Right renal pelvis (tissue), 4 donors: ENCODE measurements around the gene CRAMP1. TPM values are rescaled to one million over a fixed set of nuclear protein-coding genes. Genes with fewer than 3 reads are reported as not detected.
"Not testable (repeated sequence)": the region's sequence is repeated elsewhere in the genome, so short reads cannot be mapped to it uniquely, and the experiment has no call there.

Experiments
- DNase-seq, 4 donors: peaks; one replicate each; pipeline ENCODE4 v3.0.0-alpha.2; 2013; ENCODE audit warnings: low read depth in 4 of 4, low spot score in 3 of 4, missing footprints in 1 of 4
- polyA plus RNA-seq, 4 donors: library from polyadenylated mRNA; unstranded; fragments of 120-200 nt; gene quantifications; one replicate each; pipeline ENCODE4 v1.2.1, GENCODE V29; 2013; ENCODE audit not compliant: insufficient read length in 4 of 4

CRAMP1 gene
- polyA plus RNA-seq, 4 donors, result 16.8 to 21.2 (median 19.0) TPM

DNA sequence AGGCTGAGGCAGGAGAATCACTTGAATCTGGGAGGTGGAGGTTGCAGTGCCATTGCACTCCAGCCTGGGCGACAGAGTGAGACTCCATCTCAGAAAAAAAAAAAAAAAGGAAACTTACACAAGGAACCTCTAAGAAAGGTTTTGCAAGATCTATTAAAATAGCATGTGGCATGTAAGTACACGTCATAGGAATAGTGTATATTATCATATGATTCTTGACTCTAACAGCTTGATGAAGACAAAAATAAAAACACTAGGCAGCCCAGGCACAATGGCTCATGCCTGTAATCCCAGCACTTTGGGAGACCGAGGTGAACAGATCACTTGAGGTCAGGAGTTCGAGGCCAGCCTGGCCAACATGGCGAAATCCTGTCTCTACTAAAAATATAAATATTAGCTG is 16.6 kb upstream of the CRAMP1 start:
- not testable (repeated sequence) for DNase-seq

DNA sequence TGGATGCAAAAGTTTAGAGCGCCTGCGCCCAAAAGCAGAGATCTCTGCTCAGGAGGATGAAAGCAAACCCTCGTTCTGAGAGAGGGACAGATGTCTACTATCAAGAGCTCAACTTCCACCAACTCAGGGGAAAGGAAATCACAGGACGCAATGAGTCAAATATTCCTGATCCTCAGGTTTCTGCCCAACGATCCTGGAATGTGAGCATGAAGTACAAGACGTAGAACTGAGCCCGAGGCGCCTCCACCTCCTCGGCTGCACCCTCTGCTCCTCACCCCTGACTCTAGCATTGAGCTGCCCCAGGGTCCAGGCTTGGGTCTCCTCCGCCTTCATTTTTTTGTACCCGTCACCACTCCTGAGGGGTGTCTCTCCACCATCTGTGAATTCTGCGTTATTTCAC is 15.6 kb upstream of the CRAMP1 start:
- DNase-seq, result no peak

DNA sequence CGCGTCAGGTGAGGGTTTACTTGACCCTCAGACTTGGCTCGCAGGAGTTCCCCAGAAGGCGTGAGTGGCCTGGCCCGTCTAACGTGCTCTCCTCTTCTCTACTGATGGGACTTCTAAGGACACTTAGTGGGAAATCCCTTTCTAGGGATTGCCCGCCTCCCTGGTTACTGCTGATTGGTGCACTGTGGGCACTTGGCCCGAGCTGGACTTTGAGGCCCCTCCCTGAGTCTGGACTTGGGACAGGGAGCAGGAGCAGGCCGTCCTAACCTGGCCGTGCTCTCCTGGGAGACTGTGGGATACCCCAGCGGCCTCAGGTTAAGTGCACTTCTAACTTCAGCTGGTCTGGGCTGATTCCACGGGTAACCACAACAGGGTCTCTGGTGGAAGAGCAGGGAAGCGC is 15.0 kb upstream of the CRAMP1 start:
- DNase-seq, result no peak

DNA sequence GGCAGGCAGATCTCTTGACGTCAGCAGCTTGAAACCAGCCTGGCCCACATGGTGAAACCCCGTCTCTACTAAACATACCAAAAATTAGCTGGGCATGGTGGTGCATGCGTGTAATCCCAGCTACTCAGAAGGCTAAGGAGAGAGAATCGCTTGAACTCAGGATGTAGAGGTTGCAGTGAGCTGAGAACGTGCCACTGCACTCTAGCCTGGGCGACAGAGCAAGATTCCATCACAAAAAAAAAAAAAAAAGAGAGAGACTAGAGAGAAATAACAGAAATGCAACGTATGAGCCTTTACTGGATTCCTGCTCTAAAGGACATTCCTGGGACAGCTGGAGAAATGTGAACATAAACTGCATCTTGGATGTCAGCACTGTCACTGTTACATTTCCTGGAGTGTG is 11.1 kb upstream of the CRAMP1 start:
- no peak for DNase-seq

DNA sequence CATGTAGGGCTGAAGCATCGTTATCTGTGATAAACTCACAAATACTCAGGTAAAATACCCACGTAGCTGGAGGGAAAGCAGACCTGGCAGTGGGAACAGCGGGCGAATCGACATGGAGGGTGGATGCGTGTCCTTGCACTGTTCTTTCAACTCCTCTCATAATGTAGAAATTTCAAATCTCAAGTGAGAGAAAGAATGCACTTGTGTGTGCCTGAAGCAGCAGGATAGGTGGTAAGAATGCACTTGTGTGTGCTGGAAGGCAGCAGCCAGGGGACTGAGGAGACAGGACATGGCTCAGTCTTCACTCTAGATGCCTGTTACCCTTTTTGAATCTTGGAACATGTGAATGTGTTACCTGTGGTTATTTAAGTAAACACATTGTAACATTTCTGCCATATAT is 10.7 kb upstream of the CRAMP1 start:
- no peak for DNase-seq

DNA sequence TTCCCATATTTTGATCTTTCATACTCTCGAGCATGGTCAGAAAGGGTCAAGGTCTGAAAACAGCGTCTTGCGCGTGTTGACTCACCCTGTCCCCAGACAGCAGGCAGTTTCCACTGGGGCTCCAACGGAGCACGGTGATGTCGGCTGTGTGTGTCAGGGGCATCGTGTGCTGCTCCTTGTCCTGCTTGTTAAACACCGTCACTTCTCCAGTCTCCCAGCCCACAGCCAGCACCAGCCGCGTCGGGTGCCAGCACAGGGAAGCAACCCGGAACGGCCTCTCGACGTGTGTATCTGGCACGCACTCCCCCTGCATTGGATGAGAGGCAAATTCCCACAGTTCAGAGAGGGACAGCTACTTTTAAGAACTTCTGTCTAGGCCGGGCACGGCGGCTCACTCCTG is 9.9 kb upstream of the CRAMP1 start:
- DNase-seq, result no peak

DNA sequence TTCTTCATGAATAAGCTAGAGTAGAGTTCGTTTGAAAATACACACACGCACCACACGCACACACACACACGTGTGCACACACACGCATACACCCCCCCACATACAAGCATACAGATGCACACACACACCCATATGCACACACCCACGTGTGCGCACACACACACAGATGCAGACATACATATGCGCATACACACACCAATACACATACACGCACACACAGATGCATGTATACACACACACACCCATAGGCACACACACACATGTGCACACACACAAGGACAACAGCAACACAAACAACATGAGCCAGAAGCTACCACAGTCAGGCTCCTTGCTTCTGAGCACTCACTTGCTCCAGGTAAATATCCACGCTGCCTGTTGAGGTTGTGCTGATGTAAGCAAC is 5.4 kb upstream of the CRAMP1 start:
- DNase-seq, result no peak

DNA sequence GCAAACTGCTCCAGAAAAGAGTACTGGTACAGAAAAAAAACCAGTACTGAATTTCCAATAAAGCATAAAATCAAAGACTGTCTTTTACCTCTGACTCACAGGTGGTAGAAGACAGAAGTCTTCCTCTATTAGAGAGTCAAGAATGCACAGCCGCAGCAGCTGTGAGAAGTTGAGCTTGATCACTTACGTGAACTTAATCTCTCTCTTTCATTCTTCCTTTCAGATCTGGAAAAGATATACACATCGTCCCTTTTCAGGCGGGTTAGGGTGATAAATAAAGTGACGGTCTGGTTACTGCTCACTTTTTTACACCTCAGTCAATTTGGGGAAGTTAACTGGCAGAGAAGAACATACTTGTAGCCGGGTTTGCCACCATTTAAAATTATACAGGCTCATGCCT is 4.2 kb upstream of the CRAMP1 start:
- DNase-seq, result no peak

DNA sequence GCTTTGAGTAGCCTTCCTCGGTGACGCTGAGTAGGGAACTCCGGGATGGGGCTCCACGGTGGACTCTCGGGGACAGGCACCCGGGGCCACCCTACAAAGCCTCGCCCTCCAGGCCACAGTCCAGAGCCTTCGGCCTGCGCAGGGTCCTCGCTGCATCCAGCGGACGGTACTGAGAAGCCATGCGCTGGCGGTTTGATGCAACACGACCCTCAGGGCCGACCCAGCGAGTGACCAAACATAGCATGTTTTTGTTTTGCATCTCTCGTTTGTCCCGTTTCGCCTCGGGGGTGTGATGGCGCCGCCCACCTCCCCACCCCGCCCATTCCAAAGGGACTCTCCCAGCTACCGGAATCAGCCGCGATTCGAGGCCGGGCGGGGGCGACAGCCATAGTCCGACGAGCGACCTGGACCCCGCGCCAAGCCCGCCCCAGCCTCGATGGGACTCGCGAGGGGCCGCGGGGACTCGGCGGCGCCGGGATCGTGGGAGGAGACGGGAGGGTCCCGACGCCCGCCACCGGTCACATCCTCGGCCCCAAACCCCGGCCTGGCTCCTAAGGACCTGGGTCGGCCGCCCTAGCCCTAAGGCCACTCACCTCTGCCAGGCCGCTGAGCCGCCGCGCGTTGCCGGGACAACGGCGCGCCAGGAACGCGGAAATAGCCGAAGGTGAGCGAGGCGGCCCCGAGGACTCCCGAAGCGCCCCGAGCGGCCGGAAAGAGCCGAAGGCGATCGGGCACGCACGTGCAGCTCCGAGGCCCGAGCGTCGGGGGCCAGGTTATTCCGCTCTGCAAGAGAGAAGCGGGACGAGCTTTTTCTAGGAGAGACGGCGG is 1.9 kb upstream of the CRAMP1 start:
- peak; percentile 78 to 82 (median 80) for DNase-seq

DNA sequence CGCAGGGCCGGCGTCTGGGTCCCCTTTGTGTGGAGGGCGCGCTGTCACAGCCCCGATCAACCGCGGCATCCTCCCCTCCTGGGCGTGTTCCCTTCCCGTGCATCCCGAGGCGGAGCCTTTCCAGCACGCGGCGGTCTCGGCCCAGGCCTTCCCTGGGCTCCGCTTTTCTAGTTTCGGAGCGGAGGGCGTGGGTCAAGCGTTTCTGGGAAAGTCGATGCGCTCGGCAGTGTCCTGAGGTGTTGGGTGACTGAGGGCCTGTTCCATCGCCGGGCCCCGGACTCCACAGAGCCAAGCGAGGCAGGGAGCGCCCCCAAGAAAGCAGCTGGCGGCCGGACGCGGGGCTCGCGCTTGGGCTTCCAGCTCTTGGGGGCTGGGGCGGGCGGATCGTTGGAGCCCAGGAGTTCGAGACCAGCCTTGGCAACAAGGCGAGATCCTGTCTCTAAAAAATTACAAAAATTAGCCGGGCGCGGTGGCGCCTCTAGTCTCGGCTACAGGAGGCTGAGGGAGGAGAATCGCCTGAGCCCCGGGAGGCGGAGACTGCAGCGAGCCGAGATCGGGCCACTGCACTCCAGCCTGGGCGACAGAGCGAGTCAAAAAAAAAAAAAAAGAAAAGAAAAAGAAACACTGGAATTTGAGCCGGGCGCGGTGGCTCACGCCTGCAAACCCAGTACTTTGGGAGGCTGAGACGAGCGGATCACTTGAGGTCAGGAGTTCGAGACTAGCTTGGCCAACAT is 1.1 kb upstream of the CRAMP1 start:
- DNase-seq, result peak in 1 of 4 donors; percentile 20

DNA sequence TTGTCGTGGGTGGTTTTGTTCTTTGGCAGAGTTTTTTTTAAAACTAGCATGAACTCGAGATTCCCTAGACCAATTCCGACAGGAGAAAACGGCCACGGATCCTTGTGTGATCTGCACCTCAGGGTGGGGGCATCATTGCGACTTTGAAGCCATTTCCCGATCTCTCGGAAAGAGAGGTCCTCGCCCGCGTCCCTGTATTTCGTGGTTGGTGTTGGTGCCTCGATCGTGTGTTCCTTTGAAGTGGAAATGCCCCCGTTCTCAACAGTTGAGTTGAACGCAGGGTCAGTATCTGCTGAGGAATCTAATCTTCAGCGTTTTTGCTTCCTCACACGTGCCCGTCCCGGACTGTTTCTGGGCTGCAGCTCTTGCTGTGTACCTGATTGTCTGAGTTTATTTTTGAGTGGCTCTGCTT is 1.1 kb downstream of the CRAMP1 start:
- no peak for DNase-seq

DNA sequence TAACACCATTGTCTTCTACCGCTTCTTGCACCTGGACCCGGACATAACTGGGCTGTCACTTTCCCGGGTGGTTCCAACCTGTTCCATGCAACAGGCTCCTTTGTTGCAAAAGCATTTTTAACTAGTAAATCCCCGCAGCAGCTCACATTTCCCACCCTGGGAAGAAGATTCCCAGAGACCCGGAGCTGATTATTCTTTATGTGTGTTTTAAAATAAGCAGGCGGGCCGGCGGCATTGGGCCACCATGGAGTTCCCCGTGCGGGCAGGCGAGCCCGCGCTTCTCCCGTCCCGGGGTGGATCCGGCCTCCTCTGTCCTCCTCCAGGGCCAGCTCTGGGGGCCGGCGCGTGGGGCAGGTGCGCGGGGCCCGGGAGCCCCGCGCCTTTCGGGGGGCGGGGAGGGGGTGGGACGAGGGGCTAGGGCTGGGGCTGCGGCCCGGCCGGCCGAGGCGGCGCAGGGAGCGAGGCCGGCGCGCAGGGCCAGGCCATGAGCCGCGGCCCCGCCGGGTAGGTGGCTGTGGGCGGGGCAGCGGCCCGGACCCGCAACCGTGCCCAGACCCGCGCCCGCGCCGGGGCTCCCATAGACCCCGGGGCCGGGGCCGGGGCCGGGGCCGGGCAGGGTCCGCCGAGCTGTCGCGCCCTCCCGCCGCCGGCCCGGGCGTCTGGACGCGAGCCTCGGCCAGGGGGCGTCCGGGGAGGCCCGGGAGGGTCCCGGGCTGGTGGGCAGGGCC is 1.7 kb downstream of the CRAMP1 start:
- no peak for DNase-seq

DNA sequence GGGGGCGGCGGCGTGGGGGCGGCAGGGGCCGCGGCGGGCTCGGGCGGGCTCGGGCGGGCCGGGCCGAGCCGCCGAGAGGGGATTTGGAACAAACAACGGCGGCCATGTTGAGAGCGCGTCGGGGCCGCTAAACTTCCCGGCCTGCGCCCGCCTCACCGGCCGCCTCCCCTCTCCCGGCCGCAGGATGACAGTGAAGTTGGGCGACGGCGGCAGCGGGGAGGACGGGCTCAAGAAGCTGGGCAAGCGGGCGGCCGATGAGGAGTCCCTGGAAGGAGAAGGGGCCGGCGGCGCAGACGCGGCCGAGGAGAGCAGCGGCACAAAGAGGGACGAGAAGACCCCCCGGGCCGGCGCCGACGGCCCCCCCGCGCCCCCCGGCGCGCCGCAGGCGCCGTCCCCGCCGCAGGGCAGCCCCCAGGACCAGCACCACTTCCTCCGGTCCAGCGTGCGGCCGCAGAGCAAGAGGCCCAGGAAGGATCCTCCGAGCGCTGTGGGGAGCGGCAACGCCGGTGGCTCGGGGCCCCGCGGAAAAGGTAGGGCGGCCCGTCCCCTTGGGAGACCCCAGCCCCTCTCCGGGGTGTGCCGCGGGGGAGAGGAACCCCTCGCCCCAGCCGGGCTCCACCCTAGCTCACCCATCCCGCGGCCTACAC is 2.4 kb downstream of the CRAMP1 start:
- DNase-seq, result no peak

DNA sequence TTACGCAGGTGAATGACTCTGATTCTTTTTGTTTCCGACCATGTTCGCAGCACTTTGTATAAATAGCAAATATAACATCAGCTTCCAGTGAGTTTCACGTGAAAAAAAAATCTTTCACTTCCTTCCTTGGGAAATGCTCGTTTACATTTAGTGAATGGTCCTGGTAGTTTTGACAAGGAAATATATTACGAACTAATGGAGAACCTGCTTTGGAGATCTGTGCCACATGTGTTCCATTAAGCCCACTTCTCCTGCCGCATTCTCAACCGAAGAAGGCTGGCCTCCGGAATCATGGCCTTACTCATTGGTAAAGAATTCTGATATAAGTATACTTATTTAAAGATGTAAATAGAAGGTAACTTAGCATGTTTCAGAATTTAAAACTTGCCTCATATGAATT is 3.6 kb downstream of the CRAMP1 start:
- DNase-seq, result no peak

DNA sequence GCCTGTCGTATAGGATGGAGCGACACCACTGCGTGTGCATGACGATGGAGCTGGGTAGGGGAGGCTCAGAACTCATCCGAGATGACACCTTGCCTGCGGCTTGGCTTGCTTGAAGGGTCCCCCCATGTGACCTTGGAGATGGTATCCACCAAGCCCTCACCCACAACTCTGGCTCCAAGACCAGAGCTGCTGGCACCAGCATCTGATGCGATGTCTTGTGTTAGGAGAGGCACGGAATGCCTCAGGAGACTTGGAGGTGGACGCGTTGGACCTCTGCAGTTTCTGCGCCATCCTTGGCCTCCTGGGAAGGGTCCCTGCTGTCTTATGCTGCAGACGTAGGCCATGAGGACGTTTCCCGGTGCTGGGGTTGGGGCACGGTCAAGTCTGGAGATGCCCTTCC is 7.8 kb downstream of the CRAMP1 start:
- DNase-seq, result no peak

DNA sequence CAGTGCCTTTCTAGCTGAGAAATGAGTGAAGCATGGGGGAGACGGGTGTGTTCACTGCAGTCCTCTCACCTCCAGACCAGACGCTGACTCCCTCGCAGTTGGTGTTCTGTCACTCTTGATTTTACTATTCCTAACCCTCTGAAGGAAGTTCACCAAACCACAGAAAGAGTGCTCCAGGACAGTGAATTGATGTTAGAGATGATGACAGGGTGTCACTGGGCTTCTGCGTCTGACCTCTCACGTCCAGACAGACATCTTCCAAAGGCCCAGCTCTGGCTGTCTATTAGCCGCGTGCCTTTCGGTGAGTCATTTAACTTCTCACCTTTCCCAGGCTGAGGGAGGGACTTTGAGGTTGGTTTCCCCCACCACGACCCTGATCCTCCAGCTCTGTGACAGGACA is 8.2 kb downstream of the CRAMP1 start:
- DNase-seq, result no peak

DNA sequence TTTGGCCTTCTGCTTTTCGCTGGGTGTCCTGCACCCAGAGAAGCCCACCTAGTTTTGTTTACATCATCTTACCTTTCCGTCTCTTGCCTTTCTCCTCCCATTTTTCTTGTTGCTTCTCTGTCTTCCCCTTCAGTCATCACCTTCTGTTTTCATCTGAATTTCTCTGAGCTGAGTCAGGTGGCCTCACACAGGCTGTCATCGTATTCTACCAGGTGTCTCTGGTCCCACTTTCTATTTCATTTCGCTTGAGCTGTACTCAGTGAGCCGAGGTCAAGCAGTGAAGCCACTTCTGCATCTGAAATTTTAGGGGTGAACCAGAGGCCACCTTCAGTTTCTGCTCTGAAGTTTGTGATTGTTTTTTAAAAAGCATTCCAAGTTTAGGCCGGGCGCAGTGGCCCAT is 9.7 kb downstream of the CRAMP1 start:
- no peak for DNase-seq

DNA sequence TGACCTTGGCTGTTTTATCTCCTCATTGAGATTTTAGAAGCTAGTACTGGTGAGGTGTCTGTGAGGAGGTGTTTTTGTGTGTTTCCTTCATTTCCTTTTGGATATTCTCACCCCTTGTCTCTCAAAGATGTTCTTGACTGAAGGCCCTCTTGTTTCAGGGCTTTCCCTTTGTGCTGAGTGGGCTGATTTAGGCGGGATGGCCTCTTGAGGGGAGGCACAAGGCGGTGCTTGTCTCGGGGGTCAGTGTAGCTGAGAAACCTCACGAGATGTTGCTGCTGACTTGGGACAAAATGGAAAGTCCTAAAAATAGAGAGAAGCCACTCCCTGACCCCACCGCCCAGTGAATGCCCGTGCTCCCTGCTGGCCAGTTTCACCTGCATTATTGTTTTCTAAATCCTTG is 14.2 kb downstream of the CRAMP1 start:
- DNase-seq, result no peak

DNA sequence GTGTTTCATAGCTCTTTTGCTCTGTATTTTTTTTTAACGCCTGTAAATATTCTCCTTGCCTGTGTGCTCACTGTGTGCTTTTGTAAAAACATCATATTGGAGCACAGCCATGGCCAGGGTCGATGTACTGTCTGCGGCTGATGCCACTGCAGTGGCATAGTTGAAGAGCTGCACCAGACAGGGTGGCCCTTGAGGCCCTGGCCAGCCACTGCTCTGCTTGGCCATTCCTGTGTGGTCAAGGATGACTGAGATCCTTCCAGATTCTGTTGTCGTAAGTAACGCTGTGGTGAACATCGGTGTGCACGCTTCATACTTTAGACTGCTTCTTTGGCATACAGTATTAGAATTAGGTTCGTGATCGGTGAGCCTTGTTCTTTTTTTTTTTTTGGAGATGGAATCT is 14.6 kb downstream of the CRAMP1 start:
- no peak for DNase-seq

DNA sequence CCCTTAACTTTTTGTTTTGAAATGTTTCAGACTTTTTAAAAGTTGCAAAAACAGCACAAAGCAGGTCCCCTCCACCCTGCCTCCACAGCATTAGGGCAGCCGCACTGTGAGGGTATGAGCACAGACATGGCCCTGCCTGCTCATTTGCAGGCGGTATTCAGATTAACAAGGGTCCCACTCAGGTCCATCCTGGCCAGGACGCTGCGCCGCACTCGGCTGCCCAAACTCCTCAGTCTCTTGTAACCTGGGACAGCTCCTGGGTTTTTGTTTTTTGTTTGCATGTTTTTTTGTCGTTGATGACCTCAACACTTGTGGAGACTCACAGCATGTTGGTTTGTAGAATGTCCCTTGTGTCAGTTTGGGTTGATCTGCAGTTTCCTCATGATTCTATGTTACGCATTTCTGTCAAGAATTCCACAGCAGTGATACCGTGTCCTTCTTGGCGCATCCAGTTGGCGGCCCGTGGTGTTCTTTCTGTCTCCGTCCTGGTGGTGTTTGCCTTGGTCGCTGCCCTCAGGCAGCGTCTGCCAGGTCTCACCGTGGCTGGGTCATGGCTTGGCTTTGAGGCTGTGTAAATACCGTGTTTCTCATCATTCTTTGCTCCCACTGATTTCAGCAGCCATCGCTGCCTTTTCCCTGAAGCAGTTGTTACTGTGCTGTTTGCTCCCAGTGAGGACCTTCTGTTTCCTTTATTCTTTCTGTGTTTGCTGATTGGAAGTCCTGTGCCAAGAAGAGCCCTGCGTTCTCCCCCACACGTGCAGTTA is 18.5 kb downstream of the CRAMP1 start:
- no peak for DNase-seq
